ENCODE results near the gene TM9SF4.

Gene TM9SF4

GRCh38 chr20:32215147-32215546 lies 105.6 kb downstream of the TM9SF4 start:
- no peak for DNase-seq

DNA sequence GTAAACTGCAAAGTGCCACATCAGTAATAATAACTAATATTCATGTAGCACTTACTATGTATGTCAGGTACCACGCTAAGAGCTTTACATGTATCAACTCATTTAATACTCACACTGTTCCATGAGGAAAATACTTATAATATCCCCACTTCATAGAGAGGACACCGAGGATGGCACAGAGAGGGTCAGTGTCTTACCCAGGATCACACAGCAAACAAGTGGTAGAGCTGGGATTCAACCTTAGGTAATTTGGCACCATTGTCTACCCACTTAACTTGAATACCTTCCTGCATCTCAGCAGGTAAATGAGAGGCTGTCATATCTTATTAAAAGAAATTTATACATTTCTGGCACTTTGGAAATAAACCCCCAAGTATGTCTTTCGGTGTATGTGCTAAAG lies 106.2 kb downstream of the TM9SF4 start:
- no peak for DNase-seq

DNA sequence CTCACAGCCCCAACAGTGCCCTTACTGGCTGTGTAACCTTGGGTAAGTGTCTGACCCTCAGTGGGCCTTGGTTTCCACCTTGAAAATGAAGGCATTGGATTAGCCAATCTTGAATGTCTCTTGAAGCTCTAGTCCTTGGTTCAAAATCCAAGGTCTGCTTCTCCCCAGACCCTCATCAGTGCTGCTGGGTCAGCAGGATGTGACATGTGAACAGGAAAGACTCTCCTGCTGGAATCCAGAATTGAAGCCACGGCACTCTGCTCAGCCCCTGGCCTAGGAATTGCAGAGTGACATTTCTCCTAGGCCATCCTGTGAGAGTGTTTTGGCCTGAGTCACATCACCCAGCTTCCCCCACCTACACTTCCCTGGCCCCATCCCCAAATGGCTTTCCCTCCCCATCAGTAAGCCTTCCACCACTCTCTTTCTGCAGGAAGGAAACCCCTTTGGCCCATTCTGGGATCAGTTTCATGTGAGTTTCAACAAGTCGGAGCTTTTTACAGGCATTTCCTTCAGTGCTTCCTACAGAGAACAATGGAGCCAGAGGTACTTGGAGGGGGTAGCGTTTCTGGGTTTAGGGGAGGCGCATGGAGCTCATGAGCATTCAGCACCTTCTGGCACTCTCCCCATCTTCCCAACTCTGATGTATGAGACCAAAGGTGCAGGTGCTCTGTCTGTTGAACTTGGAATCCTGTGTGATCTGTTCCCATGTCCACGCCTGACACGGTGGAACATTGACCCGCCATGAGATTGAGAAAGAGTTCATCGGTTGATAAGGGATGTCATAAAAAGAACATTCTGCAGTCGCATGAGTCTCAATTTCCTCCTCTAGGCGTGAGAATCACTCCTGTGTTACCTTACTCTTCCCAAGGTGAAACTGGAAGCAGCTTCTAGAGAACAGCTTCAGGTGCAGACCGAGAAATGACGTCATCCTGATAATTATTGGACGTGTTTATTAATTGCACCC lies 106.9 kb downstream of the TM9SF4 start:
- DNase-seq = no peak

All from NCI-H526 (cell line).